Osteocyte (in vitro differentiated cells): ENCODE results near the gene TMEM247. TPM values are rescaled to one million over a fixed set of nuclear protein-coding genes. Genes with fewer than 3 reads are reported as not detected.
A peak's percentile ranks its signal among the peaks of the same experiment; 100 is the strongest.

Source experiments
- DNase-seq: peaks from one replicate; pipeline ENCODE4 v3.0.0; 2021; ENCODE audit warnings: mixed read lengths; ENCODE audit not compliant: unreplicated experiment; ENCODE audit errors: extremely low spot score
- H3K27ac Mint-ChIP-seq: one replicate; pipeline ENCODE4 v1.8.0; 2021; ENCODE audit warnings: mild to moderate bottlenecking, mixed read lengths; ENCODE audit not compliant: unreplicated experiment
- H3K27me3 Mint-ChIP-seq: one replicate; pipeline ENCODE4 v1.8.0; 2021; ENCODE audit warnings: mixed read lengths; ENCODE audit not compliant: unreplicated experiment
- H3K36me3 Mint-ChIP-seq: one replicate; pipeline ENCODE4 v1.8.0; 2021; ENCODE audit warnings: mixed read lengths; ENCODE audit not compliant: unreplicated experiment
- H3K4me1 Mint-ChIP-seq: one replicate; pipeline ENCODE4 v1.8.0; 2021; ENCODE audit warnings: mixed read lengths; ENCODE audit not compliant: unreplicated experiment
- H3K4me3 Mint-ChIP-seq: one replicate; pipeline ENCODE4 v1.8.0; 2021; ENCODE audit warnings: mild to moderate bottlenecking, moderate library complexity, mixed read lengths; ENCODE audit not compliant: unreplicated experiment
- H3K9me3 Mint-ChIP-seq: one replicate; pipeline ENCODE4 v1.8.0; 2021; ENCODE audit warnings: mixed read lengths; ENCODE audit not compliant: unreplicated experiment
- total RNA-seq: library from RNA; stranded (reverse); gene quantifications from 2 replicates; pipeline ENCODE4 v1.2.1, GENCODE V29; 2021
- TF ChIP-seq, protein P1 (sequence below): fragments of 200-600 bp; sonication (generic); IDR thresholded peaks from 2 replicates; pipeline ENCODE4 v1.5.0; 2021; ENCODE audit warnings: antibody characterized with exemption, mild to moderate bottlenecking, moderate library complexity

The TMEM247 gene
- total RNA-seq, 1 donor from 2014 or later: not detected

DNA sequence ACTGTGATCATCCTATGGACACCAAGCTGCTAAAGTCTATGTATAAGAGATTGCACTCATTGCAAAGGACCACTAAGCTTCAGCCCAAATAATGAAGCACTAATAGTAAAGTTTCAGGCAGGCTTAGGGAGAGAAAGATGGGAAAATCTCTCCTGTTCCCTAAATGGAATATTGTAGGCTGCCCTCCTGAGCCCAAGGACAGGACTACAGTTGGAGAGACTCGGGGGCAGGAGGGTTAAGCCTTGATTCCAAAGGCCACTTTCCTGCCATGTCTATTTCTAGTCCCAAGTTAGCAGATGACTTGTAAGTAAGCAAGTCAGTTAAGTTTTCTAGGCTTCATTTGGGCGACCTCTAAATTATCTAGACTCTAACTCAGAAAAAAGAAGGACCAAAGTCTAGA, 9.0 kb downstream of the TMEM247 start:
- DNase-seq: no peak
- peaks cover 12% of the 10 kb centered on the region for H3K4me1 Mint-ChIP-seq
- H3K27ac Mint-ChIP-seq: no peak overlapping the region
- H3K27me3 Mint-ChIP-seq: no peaks in the 10 kb centered on the region
- H3K36me3 Mint-ChIP-seq: no peaks in the 10 kb centered on the region
- no peak overlapping the region for H3K4me3 Mint-ChIP-seq
- TF ChIP-seq, protein P1, sequence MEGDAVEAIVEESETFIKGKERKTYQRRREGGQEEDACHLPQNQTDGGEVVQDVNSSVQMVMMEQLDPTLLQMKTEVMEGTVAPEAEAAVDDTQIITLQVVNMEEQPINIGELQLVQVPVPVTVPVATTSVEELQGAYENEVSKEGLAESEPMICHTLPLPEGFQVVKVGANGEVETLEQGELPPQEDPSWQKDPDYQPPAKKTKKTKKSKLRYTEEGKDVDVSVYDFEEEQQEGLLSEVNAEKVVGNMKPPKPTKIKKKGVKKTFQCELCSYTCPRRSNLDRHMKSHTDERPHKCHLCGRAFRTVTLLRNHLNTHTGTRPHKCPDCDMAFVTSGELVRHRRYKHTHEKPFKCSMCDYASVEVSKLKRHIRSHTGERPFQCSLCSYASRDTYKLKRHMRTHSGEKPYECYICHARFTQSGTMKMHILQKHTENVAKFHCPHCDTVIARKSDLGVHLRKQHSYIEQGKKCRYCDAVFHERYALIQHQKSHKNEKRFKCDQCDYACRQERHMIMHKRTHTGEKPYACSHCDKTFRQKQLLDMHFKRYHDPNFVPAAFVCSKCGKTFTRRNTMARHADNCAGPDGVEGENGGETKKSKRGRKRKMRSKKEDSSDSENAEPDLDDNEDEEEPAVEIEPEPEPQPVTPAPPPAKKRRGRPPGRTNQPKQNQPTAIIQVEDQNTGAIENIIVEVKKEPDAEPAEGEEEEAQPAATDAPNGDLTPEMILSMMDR: peak; percentile 7
- H3K9me3 Mint-ChIP-seq: no peaks in the 10 kb centered on the region

DNA sequence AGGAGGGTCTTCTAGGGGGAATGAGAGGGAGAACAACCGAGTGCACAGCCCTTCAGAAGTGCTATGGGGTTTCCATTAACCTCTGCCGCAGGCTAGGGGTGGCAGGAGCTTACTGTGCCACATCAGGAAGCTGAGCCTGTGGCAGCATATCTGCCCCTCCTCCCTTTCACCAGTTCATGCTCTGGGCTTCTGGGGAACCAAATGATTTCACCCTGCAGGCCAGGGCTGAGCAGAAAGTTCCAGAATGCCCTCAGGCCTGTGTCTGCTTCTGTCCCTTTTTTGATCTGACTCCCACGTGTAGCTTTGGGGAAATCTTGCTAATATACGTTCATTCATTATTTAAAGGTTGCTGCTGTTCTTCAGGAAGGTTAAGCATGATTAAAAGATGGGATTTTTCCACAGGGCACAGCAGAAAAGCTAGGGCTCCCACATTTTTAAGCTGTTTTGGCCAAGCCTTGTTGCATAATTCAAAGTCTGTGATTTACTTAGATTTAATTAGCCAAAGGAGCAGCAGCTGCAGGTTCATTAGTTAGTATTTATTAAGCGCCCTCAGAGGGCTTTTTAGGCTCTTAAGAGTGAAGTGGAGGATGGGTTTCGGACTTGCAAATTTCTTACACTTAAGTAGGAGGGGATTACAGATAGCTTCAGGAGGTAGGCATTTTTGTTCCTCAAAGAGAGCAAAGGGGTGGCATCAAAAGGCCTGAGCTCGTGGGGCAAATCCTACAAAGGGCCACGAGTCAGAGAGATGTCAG, 10.2 kb downstream of the TMEM247 start:
- no peak for DNase-seq
- Mint-ChIP-seq H3K4me3 (no peak overlapping the region), H3K36me3 (no peaks in the 10 kb centered on the region), H3K4me1 (peaks cover 17% of the 10 kb centered on the region), H3K27ac (no peak overlapping the region), H3K9me3 (no peaks in the 10 kb centered on the region), H3K27me3 (no peaks in the 10 kb centered on the region)
- TF ChIP-seq, protein P1: no peak

DNA sequence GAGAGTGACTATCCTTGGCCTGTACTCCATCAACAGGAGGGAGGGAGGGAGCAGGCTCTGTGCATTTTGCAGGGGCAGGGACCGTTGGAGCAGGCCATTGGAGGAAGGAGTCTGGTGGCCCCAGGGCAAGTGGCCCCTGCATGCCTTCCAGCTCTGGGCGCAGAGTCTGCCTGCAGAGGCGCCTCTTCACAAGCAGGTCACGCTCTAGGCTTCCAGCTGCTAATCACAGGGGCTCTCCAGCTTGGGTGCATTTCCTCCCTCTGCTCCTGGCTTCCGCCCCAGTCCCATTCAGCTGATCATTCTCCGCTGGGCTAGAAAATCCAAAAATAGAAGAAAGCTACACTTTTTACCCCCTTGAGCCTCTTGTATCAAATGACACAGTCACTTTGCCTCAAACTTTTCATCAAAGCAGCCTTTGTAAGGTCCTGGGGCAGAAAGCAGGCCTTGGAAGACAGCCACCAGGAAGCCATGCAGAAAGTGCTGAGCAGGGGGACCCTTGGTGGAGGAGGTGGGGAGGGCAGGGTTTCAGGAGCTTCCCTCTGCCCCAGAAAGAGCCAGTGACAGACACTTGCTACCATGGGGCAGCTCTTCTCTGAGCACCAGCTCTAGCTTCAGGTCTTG, 11.3 kb downstream of the TMEM247 start:
- DNase-seq: peak; percentile 38
- Mint-ChIP-seq H3K4me3 (no peak overlapping the region), H3K36me3 (no peaks in the 10 kb centered on the region), H3K27me3 (no peaks in the 10 kb centered on the region), H3K9me3 (no peaks in the 10 kb centered on the region), H3K27ac (no peak overlapping the region), H3K4me1 (peaks cover 17% of the 10 kb centered on the region)
- TF ChIP-seq, protein P1: no peak

DNA sequence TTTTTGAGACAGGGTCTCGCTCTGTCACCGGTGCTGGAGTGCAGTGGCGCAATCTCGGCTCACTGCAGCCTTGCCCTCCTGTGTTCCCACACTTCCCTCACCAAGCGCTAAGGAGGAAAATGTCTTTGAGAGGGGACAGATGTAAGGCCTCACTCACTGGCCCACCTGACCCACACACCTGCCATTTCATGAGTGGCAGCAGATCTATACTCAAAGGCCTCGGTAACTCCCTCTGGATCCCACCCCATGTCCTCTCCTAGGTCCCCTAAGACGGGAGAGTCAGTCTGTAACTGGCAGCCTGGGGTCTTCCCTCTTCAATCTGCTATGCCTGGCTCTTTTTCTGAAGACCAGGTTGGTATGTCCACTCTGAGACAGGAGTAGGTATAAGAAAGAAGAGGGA, 12.9 kb downstream of the TMEM247 start:
- TF ChIP-seq, protein P1: no peak
- Mint-ChIP-seq H3K4me3 (no peak overlapping the region), H3K4me1 (peaks cover 17% of the 10 kb centered on the region), H3K9me3 (no peaks in the 10 kb centered on the region), H3K36me3 (no peaks in the 10 kb centered on the region), H3K27me3 (no peaks in the 10 kb centered on the region), H3K27ac (no peak overlapping the region)
- peak; percentile 32 for DNase-seq

DNA sequence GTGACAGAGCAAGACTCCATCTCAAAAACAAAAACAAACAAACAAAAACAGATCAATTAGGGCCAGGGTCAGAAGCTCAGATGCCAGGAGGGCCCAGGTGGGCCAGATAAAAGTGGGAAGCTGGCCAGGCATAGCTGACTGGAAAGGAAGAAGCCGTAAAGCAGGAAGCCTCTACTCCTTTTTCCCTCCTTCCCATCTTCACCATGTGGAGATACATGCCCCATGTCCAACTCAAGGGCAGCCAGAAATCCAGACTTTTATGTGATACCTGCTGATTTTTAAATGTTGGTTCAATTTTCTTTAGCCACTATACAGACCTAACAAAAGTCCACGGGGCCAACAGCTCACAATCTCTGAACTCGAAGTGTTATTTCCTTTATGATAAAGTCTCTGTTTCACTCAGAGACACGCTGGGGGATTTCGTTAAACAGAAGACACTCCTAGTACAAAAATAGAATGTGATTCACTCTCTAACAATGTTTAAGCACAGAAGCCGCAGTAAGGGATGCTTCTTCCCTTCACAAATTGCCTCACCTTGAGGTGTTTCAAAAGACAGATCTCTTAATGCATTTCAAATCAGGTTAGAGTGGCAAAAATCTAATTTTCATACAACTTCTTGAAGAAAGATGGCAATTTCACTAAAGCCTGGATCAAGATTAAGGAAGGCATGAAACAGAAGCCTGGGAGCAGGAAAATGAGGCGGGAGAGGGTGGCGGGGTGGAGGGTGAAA, 14.0 kb downstream of the TMEM247 start:
- Mint-ChIP-seq H3K9me3 (no peaks in the 10 kb centered on the region), H3K36me3 (no peaks in the 10 kb centered on the region), H3K4me3 (no peak overlapping the region), H3K4me1 (peaks cover 10% of the 10 kb centered on the region), H3K27me3 (peaks cover 6% of the 10 kb centered on the region), H3K27ac (no peak overlapping the region)
- no peak for DNase-seq
- TF ChIP-seq, protein P1: no peak
